Upper lobe of left lung (tissue), 4 donors: ENCODE results near the gene ITK.

Experiments
- CTCF ChIP-seq, 6 experiments: fragments of 450-650 bp in 4 of 6; fragments of 200-600 bp in 2 of 6; sonication (generic) in 2 of 6; IDR thresholded peaks; one replicate each; pipeline ENCODE4 v1.5.1; 2016 to 2019; ENCODE audit warnings: antibody characterized with exemption in 6 of 6
- POLR2A ChIP-seq, 4 donors: fragments of 450-650 bp; IDR thresholded peaks; one replicate each; pipeline ENCODE4 v1.5.1; 2016 to 2017; ENCODE audit warnings: antibody characterized with exemption in 4 of 4, mild to moderate bottlenecking in 2 of 4

- no peak for TF ChIP-seq POLR2A (IDR thresholded peaks at IDR 0.05)
- TF ChIP-seq CTCF (IDR thresholded peaks at IDR 0.05) = no peak
Observed at GRCh38 chr5:157230610-157231009, 50.0 kb downstream of the ITK start.
